ENCODE results near the gene YPEL1. TPM values are rescaled to one million over a fixed set of nuclear protein-coding genes. Genes with fewer than 3 reads are reported as not detected.

The YPEL1 gene
- total RNA-seq, 4 donors from 2014 or later = 2.9 to 9.0 (median 4.6) TPM; not detected in 1

GRCh38 chr22:21699643-21700042, 36.0 kb downstream of the YPEL1 start:
- intact Hi-C loops (cut with DNase I; ENCODE audit: low total_unique reads) = no loop called here
- no peak for TF ChIP-seq CTCF (IDR thresholded peaks at IDR 0.05)
- TF ChIP-seq POLR2AphosphoS5 (IDR thresholded peaks at IDR 0.05) = no peak
- TF ChIP-seq EP300 (IDR thresholded peaks at IDR 0.05; ENCODE audit: low read depth) = no peak
- TF ChIP-seq POLR2A (IDR thresholded peaks at IDR 0.05) = no peak
- Histone ChIP-seq H3K4me3 (no peak overlapping the region), H3K27me3 (no peaks in the 10 kb centered on the region), H3K27ac (no peak overlapping the region), H3K36me3 (peaks cover 0 to 17% (median 5%) of the 10 kb centered on the region in 4 donors), H3K9me3 (no peaks in the 10 kb centered on the region), H3K4me1 (no peaks in the 10 kb centered on the region)
- no peak for DNase-seq
- in situ Hi-C loops (cut with MboI; ENCODE audit: low pct_ligation_motif_present in 1 of 4, low pct_unique_long_range_greater_than_20kb in 1 of 4, low sequenced_read_pairs in 3 of 4) = loop anchor here in 3 of 4 donors (5.0 to 25.0 kb wide), 3 partner anchors 47 to 238 kb away; no protein-coding TSS in a partner anchor
- WGBS, 2 donors (ENCODE audit: low coverage in 1 of 2) = 80% methylated on average over 3 of the region's 3 CpGs; no CpG with 5 or more reads in 1 of the 2 donors

GRCh38 chr22:21698430-21699329, 36.9 kb downstream of the YPEL1 start:
- H3K27ac ChIP-seq = peak overlapping the region in 3 of 4 donors; percentile 11 to 46 (median 30)
- 82% methylated on average over 21 of the region's 22 CpGs; no CpG with 5 or more reads in 1 of the 2 donors for WGBS, 2 donors (ENCODE audit: low coverage in 1 of 2)

GRCh38 chr22:21697880-21698279, 37.7 kb downstream of the YPEL1 start:
- H3K27me3 ChIP-seq = no peaks in the 10 kb centered on the region
- H3K4me3 ChIP-seq = no peak overlapping the region
- intact Hi-C loops (cut with DNase I; ENCODE audit: low total_unique reads) (no loop called here), in situ Hi-C loops (cut with MboI; ENCODE audit: low pct_ligation_motif_present in 1 of 4, low pct_unique_long_range_greater_than_20kb in 1 of 4, low sequenced_read_pairs in 3 of 4) (no loop called here)
- no peaks in the 10 kb centered on the region for H3K4me1 ChIP-seq
- TF ChIP-seq EP300 (IDR thresholded peaks at IDR 0.05; ENCODE audit: low read depth) (no peak), POLR2A (IDR thresholded peaks at IDR 0.05) (no peak), CTCF (IDR thresholded peaks at IDR 0.05) (no peak), POLR2AphosphoS5 (IDR thresholded peaks at IDR 0.05) (no peak)
- DNase-seq = no peak
- no peaks in the 10 kb centered on the region for H3K9me3 ChIP-seq
- H3K27ac ChIP-seq = peak overlapping the region in 2 of 4 donors; percentile 11 to 30
- H3K36me3 ChIP-seq = peaks cover 0 to 17% (median 5%) of the 10 kb centered on the region in 4 donors

More at GRCh38 chr22:21698430-21699329, 36.9 kb downstream of the YPEL1 start:
- in situ Hi-C loops (cut with MboI; ENCODE audit: low pct_ligation_motif_present in 1 of 4, low pct_unique_long_range_greater_than_20kb in 1 of 4, low sequenced_read_pairs in 3 of 4) = no loop called here
- intact Hi-C loops (cut with DNase I; ENCODE audit: low total_unique reads) = no loop called here
- TF ChIP-seq CTCF (IDR thresholded peaks at IDR 0.05) = no peak
- no peak for TF ChIP-seq EP300 (IDR thresholded peaks at IDR 0.05; ENCODE audit: low read depth)
- TF ChIP-seq POLR2AphosphoS5 (IDR thresholded peaks at IDR 0.05) = no peak
- no peak for TF ChIP-seq POLR2A (IDR thresholded peaks at IDR 0.05)
- no peak for DNase-seq
- Histone ChIP-seq H3K36me3 (peaks cover 0 to 17% (median 5%) of the 10 kb centered on the region in 4 donors), H3K4me1 (no peaks in the 10 kb centered on the region), H3K27me3 (no peaks in the 10 kb centered on the region), H3K9me3 (no peaks in the 10 kb centered on the region), H3K4me3 (no peak overlapping the region)

GRCh38 chr22:21697021-21697771, 38.4 kb downstream of the YPEL1 start:
- TF ChIP-seq POLR2AphosphoS5 (IDR thresholded peaks at IDR 0.05) = no peak
- TF ChIP-seq EP300 (IDR thresholded peaks at IDR 0.05; ENCODE audit: low read depth) = no peak
- no peak for TF ChIP-seq POLR2A (IDR thresholded peaks at IDR 0.05)
- no peak for TF ChIP-seq CTCF (IDR thresholded peaks at IDR 0.05)
- peak overlapping the region in 2 of 4 donors; percentile 38 for H3K27ac ChIP-seq
- in situ Hi-C loops (cut with MboI; ENCODE audit: low pct_ligation_motif_present in 1 of 4, low pct_unique_long_range_greater_than_20kb in 1 of 4, low sequenced_read_pairs in 3 of 4) (no loop called here), intact Hi-C loops (cut with DNase I; ENCODE audit: low total_unique reads) (no loop called here)
- peaks cover 0 to 17% (median 6%) of the 10 kb centered on the region in 4 donors for H3K36me3 ChIP-seq
- H3K4me1 ChIP-seq = no peaks in the 10 kb centered on the region
- H3K9me3 ChIP-seq = no peaks in the 10 kb centered on the region
- WGBS, 2 donors (ENCODE audit: low coverage in 1 of 2) = 95% methylated on average over 16 of the region's 16 CpGs; no CpG with 5 or more reads in 1 of the 2 donors
- no peaks in the 10 kb centered on the region for H3K27me3 ChIP-seq
- DNase-seq = no peak
- H3K4me3 ChIP-seq = no peak overlapping the region
